ENCODE results near the gene C1orf74.

C1orf74 gene

GRCh38 chr1:209784265-209785169 is at the start of gene C1orf74:
Gene C1orf74, minus strand, starts transcription at chr1:209784559. Its CDS starts 925 bp downstream, at chr1:209783634.
- DNase-seq: peak; percentile 97 to 99 (median 98)

GRCh38 chr1:209831615-209832014 is 47.3 kb upstream of the C1orf74 start:
- DNase-seq: no peak

GRCh38 chr1:209830722-209831121 is 46.4 kb upstream of the C1orf74 start:
- DNase-seq: no peak

GRCh38 chr1:209829716-209830115 is 45.4 kb upstream of the C1orf74 start:
- DNase-seq: no peak

GRCh38 chr1:209827384-209828262 is 43.3 kb upstream of the C1orf74 start, which contains the start of gene UTP25:
Gene UTP25, plus strand, starts transcription at chr1:209827972. Its CDS starts 92 bp downstream, at chr1:209828064.
- peak; percentile 74 to 87 (median 76) for DNase-seq

GRCh38 chr1:209825591-209826434 is 41.5 kb upstream of the C1orf74 start:
- DNase-seq: no peak

- no peak for DNase-seq
Observed at GRCh38 chr1:209823143-209824041, 39.0 kb upstream of the C1orf74 start.

- no peak for DNase-seq
Observed at GRCh38 chr1:209822706-209823105, 38.3 kb upstream of the C1orf74 start.

GRCh38 chr1:209820986-209821385 is 36.6 kb upstream of the C1orf74 start:
- DNase-seq: no peak

- no peak for DNase-seq
Observed at GRCh38 chr1:209819058-209819457, 34.7 kb upstream of the C1orf74 start.

GRCh38 chr1:209817691-209818090 is 33.3 kb upstream of the C1orf74 start:
- no peak for DNase-seq

GRCh38 chr1:209816923-209817322 is 32.6 kb upstream of the C1orf74 start:
- no peak for DNase-seq

- DNase-seq: no peak
Observed at GRCh38 chr1:209815931-209816341, 31.6 kb upstream of the C1orf74 start.

GRCh38 chr1:209815490-209815889 is 31.1 kb upstream of the C1orf74 start:
- no peak for DNase-seq

GRCh38 chr1:209813902-209814301 is 29.5 kb upstream of the C1orf74 start:
- DNase-seq: no peak

GRCh38 chr1:209810783-209811182 is 26.4 kb upstream of the C1orf74 start:
- no peak for DNase-seq

GRCh38 chr1:209809611-209810010 is 25.3 kb upstream of the C1orf74 start:
- no peak for DNase-seq

- DNase-seq: no peak
Observed at GRCh38 chr1:209808059-209808581, 23.8 kb upstream of the C1orf74 start.

- DNase-seq: no peak
Observed at GRCh38 chr1:209807509-209807908, 23.1 kb upstream of the C1orf74 start.

GRCh38 chr1:209805875-209806760 is 21.8 kb upstream of the C1orf74 start, which contains the start of gene IRF6:
Gene IRF6, minus strand, starts transcription at chr1:209806142. Its CDS starts 4,729 bp downstream, at chr1:209801413.
- peak; percentile 3 to 42 (median 34) for DNase-seq

Measured in activated CD4-positive, CD25-positive, alpha-beta regulatory T cell (primary cell).